Epithelial cell of esophagus (primary cell): ENCODE results near the gene GAMT.

Experiments used
- DNase-seq: peaks from one replicate; pipeline ENCODE4 v3.0.0; 2010; ENCODE audit warnings: low read depth
- H3K4me3 ChIP-seq: 2 replicates; pipeline ENCODE4 v1.5.1; 2011; ENCODE audit warnings: mild to moderate bottlenecking, low read length, control low read depth
- TF ChIP-seq, protein P1 (sequence below): IDR thresholded peaks from 2 replicates; pipeline ENCODE4 v1.5.1; 2011; ENCODE audit warnings: low read depth, mild to moderate bottlenecking, low read length, control low read depth, inconsistent platforms; ENCODE audit not compliant: insufficient read depth; ENCODE audit errors: missing control alignments

GAMT gene

GRCh38 chr19:1432507-1432887 is 31.2 kb upstream of the GAMT start:
- H3K4me3 ChIP-seq: no peak overlapping the region
- DNase-seq: no peak
- TF ChIP-seq, protein P1, sequence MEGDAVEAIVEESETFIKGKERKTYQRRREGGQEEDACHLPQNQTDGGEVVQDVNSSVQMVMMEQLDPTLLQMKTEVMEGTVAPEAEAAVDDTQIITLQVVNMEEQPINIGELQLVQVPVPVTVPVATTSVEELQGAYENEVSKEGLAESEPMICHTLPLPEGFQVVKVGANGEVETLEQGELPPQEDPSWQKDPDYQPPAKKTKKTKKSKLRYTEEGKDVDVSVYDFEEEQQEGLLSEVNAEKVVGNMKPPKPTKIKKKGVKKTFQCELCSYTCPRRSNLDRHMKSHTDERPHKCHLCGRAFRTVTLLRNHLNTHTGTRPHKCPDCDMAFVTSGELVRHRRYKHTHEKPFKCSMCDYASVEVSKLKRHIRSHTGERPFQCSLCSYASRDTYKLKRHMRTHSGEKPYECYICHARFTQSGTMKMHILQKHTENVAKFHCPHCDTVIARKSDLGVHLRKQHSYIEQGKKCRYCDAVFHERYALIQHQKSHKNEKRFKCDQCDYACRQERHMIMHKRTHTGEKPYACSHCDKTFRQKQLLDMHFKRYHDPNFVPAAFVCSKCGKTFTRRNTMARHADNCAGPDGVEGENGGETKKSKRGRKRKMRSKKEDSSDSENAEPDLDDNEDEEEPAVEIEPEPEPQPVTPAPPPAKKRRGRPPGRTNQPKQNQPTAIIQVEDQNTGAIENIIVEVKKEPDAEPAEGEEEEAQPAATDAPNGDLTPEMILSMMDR: no peak

- H3K4me3 ChIP-seq: no peak overlapping the region
- DNase-seq: no peak
- TF ChIP-seq, protein P1: no peak
Measured at GRCh38 chr19:1431759-1432506, 30.6 kb upstream of the GAMT start.

GRCh38 chr19:1430246-1430645 is 28.9 kb upstream of the GAMT start:
- no peak for DNase-seq
- TF ChIP-seq, protein P1: no peak
- H3K4me3 ChIP-seq: no peak overlapping the region

- TF ChIP-seq, protein P1: no peak
- DNase-seq: no peak
Measured at GRCh38 chr19:1429750-1430149, 28.4 kb upstream of the GAMT start.

DNA sequence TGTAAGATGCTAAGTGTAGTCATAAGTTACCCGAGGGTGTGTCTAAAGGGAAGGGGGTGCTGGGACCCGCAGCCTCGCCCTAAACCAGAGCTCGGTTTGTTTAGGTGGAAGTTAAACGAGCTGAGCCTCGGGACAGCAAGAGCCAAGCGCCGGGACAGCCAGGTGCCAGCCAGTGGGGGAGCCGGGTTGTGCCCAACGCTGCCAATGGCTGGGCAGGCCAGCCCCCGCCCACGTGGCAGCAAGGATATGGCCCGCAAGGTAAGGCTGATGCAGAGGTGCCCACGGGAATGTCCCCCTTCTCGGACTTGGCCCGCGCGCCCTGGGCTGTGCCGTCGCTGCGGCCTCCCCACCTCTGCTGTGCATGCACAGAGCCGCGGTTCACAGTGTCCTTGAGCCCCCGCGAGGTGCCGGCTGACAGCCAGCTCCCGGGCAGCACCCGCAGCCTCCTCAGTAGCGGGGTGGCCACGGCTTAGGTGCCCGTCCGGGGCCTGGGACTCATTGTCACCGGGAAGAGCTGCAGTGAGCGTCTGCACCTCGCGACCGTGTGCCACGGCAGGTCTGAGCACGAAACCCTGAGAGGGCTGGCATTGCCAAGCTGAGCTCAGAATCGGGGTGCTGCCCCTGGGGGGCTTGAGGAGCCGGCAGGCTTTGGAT is 27.5 kb upstream of the GAMT start:
- TF ChIP-seq, protein P1: no peak
- DNase-seq: no peak
- H3K4me3 ChIP-seq: no peak overlapping the region

More at GRCh38 chr19:1429750-1430149, 28.4 kb upstream of the GAMT start:
- H3K4me3 ChIP-seq: no peak overlapping the region

GRCh38 chr19:1427221-1427920 is 26.0 kb upstream of the GAMT start:
- no peak for DNase-seq
- H3K4me3 ChIP-seq: no peak overlapping the region
- TF ChIP-seq, protein P1: no peak
